Coronary artery (tissue), 2 donors: ENCODE results near the gene PML.

ENCODE experiments used
- DNase-seq: peaks from one replicate; pipeline ENCODE4 v3.0.0-alpha.2; 2017; ENCODE audit warnings: low spot score
- H3K27ac ChIP-seq, 2 donors: fragments of 200-600 bp; sonication (generic); one replicate each; pipeline ENCODE4 v1.5.1; 2016 to 2019
- H3K4me3 ChIP-seq: fragments of 200-600 bp; sonication (generic); 2 replicates; pipeline ENCODE4 v1.5.1; 2016; ENCODE audit warnings: mild to moderate bottlenecking, moderate library complexity
- CTCF ChIP-seq: fragments of 200-600 bp; sonication (generic); IDR thresholded peaks from one replicate; pipeline ENCODE4 v1.5.1; 2019; ENCODE audit warnings: antibody characterized with exemption

The PML gene

GRCh38 chr15:73981761-73982221, 12.7 kb upstream of the PML start:
- DNase-seq = no peak
- peak overlapping the region; percentile 45 for H3K4me3 ChIP-seq
- peak overlapping the region; percentile 71 to 94 for H3K27ac ChIP-seq
- TF ChIP-seq CTCF = no peak

GRCh38 chr15:73982222-73982962, 12.1 kb upstream of the PML start:
- peak; percentile 93 for DNase-seq
- Histone ChIP-seq H3K27ac (peak overlapping the region; percentile 71 to 94), H3K4me3 (peak overlapping the region; percentile 45)
- TF ChIP-seq CTCF = no peak

GRCh38 chr15:73983211-73983727, 11.2 kb upstream of the PML start:
- DNase-seq = no peak
- no peak for TF ChIP-seq CTCF
- H3K4me3 ChIP-seq = peak overlapping the region; percentile 45
- peak overlapping the region; percentile 71 to 94 for H3K27ac ChIP-seq

GRCh38 chr15:73983773-73984172, 10.7 kb upstream of the PML start:
- Histone ChIP-seq H3K27ac (peak overlapping the region; percentile 71 to 94), H3K4me3 (no peak overlapping the region)
- no peak for TF ChIP-seq CTCF
- DNase-seq = no peak

GRCh38 chr15:73984208-73984979, 10.1 kb upstream of the PML start:
- H3K27ac ChIP-seq = peak overlapping the region; percentile 71 to 94
- TF ChIP-seq CTCF = no peak
- no peak overlapping the region for H3K4me3 ChIP-seq
- DNase-seq = no peak

GRCh38 chr15:73985101-73985873, 9.2 kb upstream of the PML start:
- TF ChIP-seq CTCF = no peak
- Histone ChIP-seq H3K4me3 (no peak overlapping the region), H3K27ac (peak overlapping the region in 1 of 2 donors; percentile 94)
- no peak for DNase-seq
